Osteocyte (in vitro differentiated cells): ENCODE data around the gene HS1BP3. TPM values are rescaled to one million over a fixed set of nuclear protein-coding genes. Genes with fewer than 3 reads are reported as not detected.
A peak's percentile ranks its signal among the peaks of the same experiment; 100 is the strongest.

Source experiments
- DNase-seq: peaks from one replicate; pipeline ENCODE4 v3.0.0; 2021; ENCODE audit warnings: mixed read lengths; ENCODE audit not compliant: unreplicated experiment; ENCODE audit errors: extremely low spot score
- H3K27ac Mint-ChIP-seq: one replicate; pipeline ENCODE4 v1.8.0; 2021; ENCODE audit warnings: mild to moderate bottlenecking, mixed read lengths; ENCODE audit not compliant: unreplicated experiment
- H3K27me3 Mint-ChIP-seq: one replicate; pipeline ENCODE4 v1.8.0; 2021; ENCODE audit warnings: mixed read lengths; ENCODE audit not compliant: unreplicated experiment
- H3K36me3 Mint-ChIP-seq: one replicate; pipeline ENCODE4 v1.8.0; 2021; ENCODE audit warnings: mixed read lengths; ENCODE audit not compliant: unreplicated experiment
- H3K4me1 Mint-ChIP-seq: one replicate; pipeline ENCODE4 v1.8.0; 2021; ENCODE audit warnings: mixed read lengths; ENCODE audit not compliant: unreplicated experiment
- H3K4me3 Mint-ChIP-seq: one replicate; pipeline ENCODE4 v1.8.0; 2021; ENCODE audit warnings: mild to moderate bottlenecking, moderate library complexity, mixed read lengths; ENCODE audit not compliant: unreplicated experiment
- H3K9me3 Mint-ChIP-seq: one replicate; pipeline ENCODE4 v1.8.0; 2021; ENCODE audit warnings: mixed read lengths; ENCODE audit not compliant: unreplicated experiment
- total RNA-seq: library from RNA; stranded (reverse); gene quantifications from 2 replicates; pipeline ENCODE4 v1.2.1, GENCODE V29; 2021
- TF ChIP-seq, protein P1 (sequence below): fragments of 200-600 bp; sonication (generic); IDR thresholded peaks from 2 replicates; pipeline ENCODE4 v1.5.0; 2021; ENCODE audit warnings: antibody characterized with exemption, mild to moderate bottlenecking, moderate library complexity

HS1BP3 gene
- total RNA-seq, 1 donor from 2014 or later = 40.5 TPM

DNA sequence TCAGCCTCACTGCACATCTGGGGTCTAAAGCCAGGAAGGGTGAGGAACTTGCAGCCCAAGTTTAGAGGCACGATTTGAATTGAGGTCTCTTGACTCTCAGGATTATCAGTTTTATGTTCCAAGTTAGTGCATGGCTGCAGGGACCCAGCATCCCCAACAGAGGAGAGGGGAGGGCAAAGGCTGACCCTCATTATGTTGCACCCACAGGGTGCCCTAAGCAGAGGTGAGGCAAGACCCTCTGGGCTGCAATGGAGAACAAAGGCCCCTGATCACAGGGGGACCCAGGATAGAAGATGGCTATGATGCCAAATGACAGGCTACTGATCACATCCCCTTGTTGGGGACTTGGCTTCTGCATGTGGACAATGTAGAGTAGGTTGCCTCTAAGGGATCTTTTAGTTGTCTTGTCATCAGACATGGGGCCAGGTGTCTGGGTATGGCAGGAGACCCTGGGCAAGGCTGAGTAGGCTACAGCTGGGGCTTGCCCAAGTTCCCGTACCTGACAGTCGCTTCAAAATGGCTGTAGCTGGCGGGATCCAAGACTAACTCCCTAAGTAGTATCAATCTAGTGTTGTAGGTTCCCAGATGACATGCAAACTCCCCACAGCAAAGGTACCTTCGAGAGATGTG lies 11.5 kb upstream of the HS1BP3 start:
- TF ChIP-seq, protein P1, sequence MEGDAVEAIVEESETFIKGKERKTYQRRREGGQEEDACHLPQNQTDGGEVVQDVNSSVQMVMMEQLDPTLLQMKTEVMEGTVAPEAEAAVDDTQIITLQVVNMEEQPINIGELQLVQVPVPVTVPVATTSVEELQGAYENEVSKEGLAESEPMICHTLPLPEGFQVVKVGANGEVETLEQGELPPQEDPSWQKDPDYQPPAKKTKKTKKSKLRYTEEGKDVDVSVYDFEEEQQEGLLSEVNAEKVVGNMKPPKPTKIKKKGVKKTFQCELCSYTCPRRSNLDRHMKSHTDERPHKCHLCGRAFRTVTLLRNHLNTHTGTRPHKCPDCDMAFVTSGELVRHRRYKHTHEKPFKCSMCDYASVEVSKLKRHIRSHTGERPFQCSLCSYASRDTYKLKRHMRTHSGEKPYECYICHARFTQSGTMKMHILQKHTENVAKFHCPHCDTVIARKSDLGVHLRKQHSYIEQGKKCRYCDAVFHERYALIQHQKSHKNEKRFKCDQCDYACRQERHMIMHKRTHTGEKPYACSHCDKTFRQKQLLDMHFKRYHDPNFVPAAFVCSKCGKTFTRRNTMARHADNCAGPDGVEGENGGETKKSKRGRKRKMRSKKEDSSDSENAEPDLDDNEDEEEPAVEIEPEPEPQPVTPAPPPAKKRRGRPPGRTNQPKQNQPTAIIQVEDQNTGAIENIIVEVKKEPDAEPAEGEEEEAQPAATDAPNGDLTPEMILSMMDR = no peak
- Mint-ChIP-seq H3K27ac (no peak overlapping the region), H3K27me3 (peaks cover 77% of the 10 kb centered on the region), H3K36me3 (no peaks in the 10 kb centered on the region), H3K9me3 (no peaks in the 10 kb centered on the region), H3K4me1 (peaks cover 12% of the 10 kb centered on the region), H3K4me3 (no peak overlapping the region)
- DNase-seq = no peak

DNA sequence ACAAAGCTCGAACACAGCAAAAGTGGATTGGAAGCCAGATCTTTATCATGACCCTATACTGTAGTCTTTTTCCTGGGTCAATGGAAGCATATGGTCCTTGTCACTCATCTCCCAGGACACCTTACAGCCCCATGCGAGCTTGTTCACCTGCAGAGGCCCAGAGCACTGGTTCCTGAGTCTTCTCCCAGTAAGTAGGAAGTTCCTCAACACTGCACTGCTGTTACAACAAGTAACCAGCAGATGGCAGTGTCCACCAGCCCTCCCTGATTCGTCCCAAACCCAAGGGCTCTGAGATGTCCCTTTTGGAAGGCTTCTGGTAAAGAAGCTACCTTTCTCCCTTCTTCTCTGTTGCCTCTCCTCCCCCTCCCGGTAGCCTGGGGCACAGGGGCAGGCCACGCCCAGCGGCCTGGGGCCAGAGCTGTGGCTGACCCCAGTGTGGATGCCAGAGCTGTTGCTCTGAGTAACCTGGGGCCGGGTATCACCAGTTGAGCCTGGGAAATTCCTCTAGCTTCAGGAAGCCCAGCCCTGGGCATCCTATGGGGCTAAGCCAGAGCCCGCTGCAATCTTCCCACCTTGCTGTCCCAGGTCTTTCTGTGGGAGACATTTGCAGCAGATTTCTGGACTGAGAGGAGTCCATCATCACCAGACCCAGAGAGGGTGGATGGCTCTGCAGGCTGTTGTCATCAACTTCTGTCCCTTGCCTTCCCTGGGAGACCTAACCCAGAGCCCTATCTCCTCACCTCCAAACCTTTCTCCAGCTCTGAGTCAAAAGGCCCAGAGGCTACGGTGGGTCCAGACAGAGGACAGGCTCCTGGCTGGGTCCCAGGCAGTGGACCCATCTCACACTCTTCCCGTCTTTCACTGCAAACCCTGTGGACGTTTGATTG lies 10.8 kb upstream of the HS1BP3 start:
- H3K36me3 Mint-ChIP-seq = no peaks in the 10 kb centered on the region
- H3K9me3 Mint-ChIP-seq = no peaks in the 10 kb centered on the region
- TF ChIP-seq, protein P1 = peak; percentile 98
- DNase-seq = no peak
- H3K27me3 Mint-ChIP-seq = peaks cover 77% of the 10 kb centered on the region
- H3K27ac Mint-ChIP-seq = no peak overlapping the region
- no peak overlapping the region for H3K4me3 Mint-ChIP-seq
- peaks cover 12% of the 10 kb centered on the region for H3K4me1 Mint-ChIP-seq

DNA sequence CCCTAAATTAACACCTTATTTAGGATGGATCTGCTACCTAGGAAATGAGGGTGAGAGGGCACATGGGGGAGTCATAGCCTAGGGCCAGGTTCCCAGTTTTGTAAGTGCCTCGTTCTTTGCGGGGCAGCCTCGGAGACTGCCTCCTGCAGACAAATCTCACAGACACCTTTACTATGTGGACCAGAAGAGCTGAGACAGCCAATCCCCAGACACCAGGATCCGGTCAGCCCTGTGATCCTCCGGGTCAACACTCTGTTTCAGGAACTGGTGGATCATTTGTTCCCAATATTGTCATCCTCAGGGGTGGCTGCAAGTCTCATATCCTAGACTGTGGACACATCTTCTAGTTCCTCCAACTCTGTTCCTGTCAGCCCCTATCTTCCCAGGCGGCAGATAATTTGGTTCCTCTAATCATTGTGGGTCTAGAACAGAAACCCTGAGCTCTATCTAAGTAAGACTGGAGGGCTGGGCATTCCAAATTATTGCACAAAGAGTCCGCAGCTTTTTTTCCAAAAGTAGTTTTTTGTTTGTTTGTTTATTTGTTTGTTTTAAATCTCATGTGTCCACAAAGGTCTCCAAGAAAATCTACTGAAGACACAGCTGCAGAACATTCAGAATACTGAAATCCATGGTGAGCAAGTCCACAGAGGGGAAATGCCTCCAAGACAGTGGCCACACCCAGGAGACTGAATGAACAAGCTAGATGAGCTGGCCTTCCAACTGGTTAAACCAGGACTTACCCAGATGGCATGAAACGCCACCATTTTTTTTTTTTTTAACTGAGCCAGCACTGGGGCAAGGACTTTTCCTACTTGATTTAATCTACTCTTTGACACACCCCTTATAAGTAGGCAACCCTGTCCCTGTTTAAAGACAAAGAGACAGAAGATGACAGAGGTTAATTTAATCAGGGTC lies 9.9 kb upstream of the HS1BP3 start:
- Mint-ChIP-seq H3K4me1 (peaks cover 8% of the 10 kb centered on the region), H3K27me3 (peaks cover 76% of the 10 kb centered on the region), H3K36me3 (no peaks in the 10 kb centered on the region), H3K9me3 (no peaks in the 10 kb centered on the region), H3K4me3 (no peak overlapping the region), H3K27ac (no peak overlapping the region)
- TF ChIP-seq, protein P1 = no peak
- no peak for DNase-seq

DNA sequence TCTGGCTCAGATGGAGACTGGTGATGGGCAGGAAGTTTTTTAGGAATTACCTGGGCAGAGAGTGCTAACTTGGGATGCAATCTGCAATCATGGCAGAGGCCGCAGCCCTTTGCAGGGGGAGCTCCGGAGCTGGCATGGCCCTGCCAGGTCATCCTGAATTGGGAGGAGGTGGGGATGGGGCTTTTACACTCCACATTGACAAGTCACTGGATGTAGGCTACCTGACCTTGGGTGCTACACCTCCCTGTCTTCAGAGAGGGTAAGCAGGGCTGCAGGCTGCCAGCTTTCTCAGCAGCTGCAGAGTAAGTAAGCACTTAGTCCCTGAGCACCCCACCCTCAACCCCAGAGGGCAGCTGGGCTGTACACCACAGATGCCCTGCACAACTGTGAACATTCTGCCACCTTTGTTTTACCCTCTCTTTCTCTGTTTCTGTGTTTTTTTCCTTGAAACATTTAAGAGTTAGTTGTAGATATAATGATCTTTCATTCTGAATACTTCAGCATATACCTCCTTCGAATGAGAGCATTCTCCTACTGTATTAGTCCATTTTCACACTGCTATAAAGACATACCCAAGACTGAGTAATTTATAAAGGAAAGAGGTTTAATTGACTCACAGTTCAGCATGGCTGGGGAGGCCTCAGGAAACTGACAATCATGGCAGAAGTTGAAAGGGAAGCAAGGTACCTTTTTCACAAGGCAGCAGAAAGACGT lies 6.8 kb upstream of the HS1BP3 start:
- H3K27me3 Mint-ChIP-seq = peaks cover 60% of the 10 kb centered on the region
- no peaks in the 10 kb centered on the region for H3K9me3 Mint-ChIP-seq
- DNase-seq = no peak
- no peak overlapping the region for H3K4me3 Mint-ChIP-seq
- peaks cover 4% of the 10 kb centered on the region for H3K4me1 Mint-ChIP-seq
- no peak overlapping the region for H3K27ac Mint-ChIP-seq
- no peaks in the 10 kb centered on the region for H3K36me3 Mint-ChIP-seq
- TF ChIP-seq, protein P1 = no peak
